Colonic mucosa (tissue), 4 donors: ENCODE data around the gene ARAF. TPM values are rescaled to one million over a fixed set of nuclear protein-coding genes. Genes with fewer than 3 reads are reported as not detected.

ENCODE experiments used
- DNase-seq: peaks from one replicate; pipeline ENCODE4 v3.0.0-alpha.2; 2020
- H3K27ac ChIP-seq: fragments of 200-600 bp; one replicate; pipeline ENCODE4 v1.8.0; 2021
- H3K27me3 ChIP-seq: fragments of 200-600 bp; one replicate; pipeline ENCODE4 v1.8.0; 2021
- H3K36me3 ChIP-seq: fragments of 200-600 bp; one replicate; pipeline ENCODE4 v1.8.0; 2021
- H3K4me1 ChIP-seq: fragments of 200-600 bp; one replicate; pipeline ENCODE4 v1.8.0; 2021; ENCODE audit warnings: mild to moderate bottlenecking
- H3K4me3 ChIP-seq: fragments of 200-600 bp; one replicate; pipeline ENCODE4 v1.8.0; 2021
- H3K9ac ChIP-seq, 2 donors: one replicate each; pipeline ENCODE4 v1.7.0; 2013; ENCODE audit warnings: control low read depth in 2 of 2, low read depth in 2 of 2, low read length in 2 of 2
- H3K9me3 ChIP-seq: fragments of 200-600 bp; one replicate; pipeline ENCODE4 v1.8.0; 2021
- CTCF ChIP-seq: fragments of 200-600 bp; IDR thresholded peaks from one replicate; pipeline ENCODE4 v1.8.0; 2022; ENCODE audit warnings: antibody characterized with exemption, mild to moderate bottlenecking
- intact Hi-C: fragments of 100-400 bp; cut with DNase I; formaldehyde crosslinking; loops from one replicate; pipeline ENCODE4 v1.14.1; 2022
- microRNA-seq: library from miRNA; unstranded; fragments of <30 nt; microRNA quantifications from one replicate; pipeline ENCODE4, GENCODE V29; 2019
- total RNA-seq, 2 donors: library from RNA; stranded (reverse); fragmentation: NEBNext Ultra II Directional in 1 of 2; extraction: Animal tissue kit (Norgen Biotek cat#: 25700) in 1 of 2; gene quantifications; one replicate each; pipeline ENCODE4 v1.2.1, GENCODE V29; 2021
- donor health status: healthy.
- donor health status: DM: no; HTN: no; CAD: no.
- donor health status: DM: no; HTN: no; CAD: no.

ARAF gene
- total RNA-seq, 2 donors from 2014 or later: 94.8 to 95.2 TPM

GRCh38 chrX:47619486-47620302 is 58.7 kb downstream of the ARAF start, which contains the start of gene SYN1:
TSS of gene SYN1 (minus strand) at chrX:47619857. CDS start at chrX:47619728, 129 bp downstream.
- H3K4me3 ChIP-seq: peak within 1 kb of the TSS; percentile 27
- H3K9ac ChIP-seq: no peak within 1 kb of the TSS
- H3K27ac ChIP-seq: no peak within 1 kb of the TSS
- peak; percentile 58 for DNase-seq
- no peak for TF ChIP-seq CTCF
- no peaks in the 10 kb centered on the region for H3K4me1 ChIP-seq
- H3K9me3 ChIP-seq: no peaks in the 10 kb centered on the region
- H3K27me3 ChIP-seq: no peaks in the 10 kb centered on the region
- no peaks in the 10 kb centered on the region for H3K36me3 ChIP-seq
- intact Hi-C loops: no loop called here

- H3K9ac ChIP-seq: no peak overlapping the region
- H3K4me1 ChIP-seq: no peaks in the 10 kb centered on the region
- H3K27me3 ChIP-seq: no peaks in the 10 kb centered on the region
- H3K9me3 ChIP-seq: no peaks in the 10 kb centered on the region
- no peak for TF ChIP-seq CTCF
- no peak overlapping the region for H3K4me3 ChIP-seq
- intact Hi-C loops: no loop called here
- no peak overlapping the region for H3K27ac ChIP-seq
- no peak for DNase-seq
- H3K36me3 ChIP-seq: no peaks in the 10 kb centered on the region
These were observed 59.3 kb downstream of the ARAF start for GRCh38 chrX:47620303-47620685.

Small RNAs within 50 kb of the gene (microRNA-seq; reads per million reads assigned to microRNA genes)
- gene MIR4769: not detected

Other genes starting within 250 kb of the ARAF start
- not detected for gene ZNF157, start 190.6 kb upstream of the ARAF start, total RNA-seq
- gene ZNF41, start 78.0 kb upstream of the ARAF start, total RNA-seq: 10 to 100 TPM in 1 of 2 donors, 1 to 10 TPM in 1; 8.3 to 10.3 TPM
- gene TIMP1, start 21.2 kb downstream of the ARAF start, total RNA-seq: 10 to 100 TPM; 84.1 to 93.0 TPM
- gene SYN1, start 58.7 kb downstream of the ARAF start, total RNA-seq: 1 to 10 TPM in 1 of 2 donors, under 1 TPM in 1; 0.96 to 1.5 TPM
- gene CFP, start 68.7 kb downstream of the ARAF start, total RNA-seq: 1 to 10 TPM; 1.1 to 4.1 TPM
- 10 to 100 TPM; 26.7 to 31.0 TPM for gene ELK1, start 89.4 kb downstream of the ARAF start, total RNA-seq
- gene UXT, start 98.0 kb downstream of the ARAF start, total RNA-seq: 100 to 1,000 TPM; 102 to 123 TPM